Activated CD4-positive, alpha-beta memory T cell treated with anti-CD3 and anti-CD28 coated beads for 36 hours (primary cell): ENCODE measurements around the gene GLRA3. TPM values are rescaled to one million over a fixed set of nuclear protein-coding genes. Genes with fewer than 3 reads are reported as not detected.
"Not testable (repeated sequence)": the region's sequence is repeated elsewhere in the genome, so short reads cannot be mapped to it uniquely, and the experiment has no call there.

ENCODE experiments used
- CTCF ChIA-PET: fragments of 350-600 bp; sonication (Branson Sonifier 250); formaldehyde crosslinking; loops from one replicate; lab custom pipeline; 2021; ENCODE audit warnings: antibody characterized with exemption, inconsistent platforms; lab: Charles Lee
- POLR2A ChIA-PET: fragments of 350-600 bp; sonication (Branson Sonifier 250); formaldehyde crosslinking; loops from one replicate; lab custom pipeline; 2021; ENCODE audit warnings: antibody characterized with exemption; lab: Charles Lee
- DNase-seq: peaks from one replicate; pipeline ENCODE4 v3.0.0-alpha.2; 2020
- H3K27ac Mint-ChIP-seq: one replicate; pipeline ENCODE4 v1.8.0; 2021; ENCODE audit warnings: mixed read lengths
- H3K27me3 Mint-ChIP-seq: one replicate; pipeline ENCODE4 v1.8.0; 2021; ENCODE audit warnings: mixed read lengths
- H3K36me3 Mint-ChIP-seq: one replicate; pipeline ENCODE4 v1.8.0; 2021; ENCODE audit warnings: mixed read lengths
- H3K4me1 Mint-ChIP-seq: one replicate; pipeline ENCODE4 v1.8.0; 2021; ENCODE audit warnings: low read depth, mixed read lengths
- H3K4me3 Mint-ChIP-seq: one replicate; pipeline ENCODE4 v1.8.0; 2021; ENCODE audit warnings: mild to moderate bottlenecking, mixed read lengths
- H3K9me3 Mint-ChIP-seq: one replicate; pipeline ENCODE4 v1.8.0; 2021; ENCODE audit warnings: mixed read lengths
- intact Hi-C: fragments of 100-400 bp; cut with micrococcal nuclease; formaldehyde crosslinking; loops from one replicate; pipeline ENCODE4 v1.15.1; 2023
- total RNA-seq, 2 experiments: library from RNA; stranded (reverse); gene quantifications; one replicate each; pipeline ENCODE4 v1.2.3, GENCODE V29; 2021

The GLRA3 gene
- total RNA-seq, 2 experiments from 2014 or later: not detected

- Mint-ChIP-seq H3K9me3 (no peaks in the 10 kb centered on the region), H3K4me1 (no peaks in the 10 kb centered on the region), H3K27me3 (no peaks in the 10 kb centered on the region), H3K4me3 (no peak overlapping the region), H3K36me3 (no peaks in the 10 kb centered on the region), H3K27ac (no peak overlapping the region)
- peak; percentile 24 for DNase-seq
- ChIA-PET CTCF (no interaction called here), POLR2A (no interaction called here)
- intact Hi-C loops: loop anchor here (1.0 to 2.0 kb wide), 2 partner anchors 78 to 348 kb away; no protein-coding TSS in a partner anchor
Observed at GRCh38 chr4:174707051-174707676, 121.9 kb downstream of the GLRA3 start.

- no peak overlapping the region for H3K4me3 Mint-ChIP-seq
- no peaks in the 10 kb centered on the region for H3K36me3 Mint-ChIP-seq
- H3K9me3 Mint-ChIP-seq: no peaks in the 10 kb centered on the region
- CTCF ChIA-PET: no interaction called here
- no peak overlapping the region for H3K27ac Mint-ChIP-seq
- no peaks in the 10 kb centered on the region for H3K27me3 Mint-ChIP-seq
- POLR2A ChIA-PET: no interaction called here
- intact Hi-C loops: no loop called here
- H3K4me1 Mint-ChIP-seq: no peaks in the 10 kb centered on the region
- DNase-seq: no peak
Observed at GRCh38 chr4:174702979-174703478, 126.0 kb downstream of the GLRA3 start.

GRCh38 chr4:174699654-174700053 lies 129.4 kb downstream of the GLRA3 start:
- no peaks in the 10 kb centered on the region for H3K4me1 Mint-ChIP-seq
- H3K9me3 Mint-ChIP-seq: no peaks in the 10 kb centered on the region
- ChIA-PET CTCF (no interaction called here), POLR2A (no interaction called here)
- H3K4me3 Mint-ChIP-seq: no peak overlapping the region
- no peaks in the 10 kb centered on the region for H3K27me3 Mint-ChIP-seq
- DNase-seq: no peak
- H3K27ac Mint-ChIP-seq: no peak overlapping the region
- H3K36me3 Mint-ChIP-seq: no peaks in the 10 kb centered on the region
- intact Hi-C loops: no loop called here

GRCh38 chr4:174697896-174698295 lies 131.2 kb downstream of the GLRA3 start:
- intact Hi-C loops: no loop called here
- ChIA-PET POLR2A (no interaction called here), CTCF (no interaction called here)
- Mint-ChIP-seq H3K27ac (no peak overlapping the region), H3K27me3 (no peaks in the 10 kb centered on the region), H3K9me3 (no peaks in the 10 kb centered on the region), H3K4me3 (no peak overlapping the region), H3K36me3 (no peaks in the 10 kb centered on the region), H3K4me1 (no peaks in the 10 kb centered on the region)
- no peak for DNase-seq

GRCh38 chr4:174697202-174697601 lies 131.8 kb downstream of the GLRA3 start:
- Mint-ChIP-seq H3K9me3 (no peaks in the 10 kb centered on the region), H3K4me1 (no peaks in the 10 kb centered on the region), H3K27me3 (no peaks in the 10 kb centered on the region), H3K36me3 (no peaks in the 10 kb centered on the region), H3K4me3 (no peak overlapping the region), H3K27ac (no peak overlapping the region)
- intact Hi-C loops: no loop called here
- DNase-seq: no peak
- CTCF ChIA-PET: interaction anchor here (0.7 to 0.9 kb wide), 2 partner anchors 18 to 65 kb away, joined by 4 to 5 read pairs; no protein-coding TSS in a partner anchor
- POLR2A ChIA-PET: no interaction called here

GRCh38 chr4:174696657-174697056 lies 132.4 kb downstream of the GLRA3 start:
- CTCF ChIA-PET: interaction anchor here (0.6 to 0.9 kb wide), 3 partner anchors 19 to 692 kb away, joined by 3 to 5 read pairs (median 4); no protein-coding TSS in a partner anchor

GRCh38 chr4:174691876-174692275 lies 137.2 kb downstream of the GLRA3 start:
- CTCF ChIA-PET, H3K27ac Mint-ChIP-seq, H3K4me3 Mint-ChIP-seq, H3K36me3 Mint-ChIP-seq, H3K27me3 Mint-ChIP-seq, intact Hi-C loops, DNase-seq, POLR2A ChIA-PET, H3K4me1 Mint-ChIP-seq: not testable (repeated sequence)
- H3K9me3 Mint-ChIP-seq: peaks cover 13% of the 10 kb centered on the region

More at GRCh38 chr4:174696657-174697056, 132.4 kb downstream of the GLRA3 start:
- POLR2A ChIA-PET: no interaction called here
- Mint-ChIP-seq H3K27me3 (no peaks in the 10 kb centered on the region), H3K4me3 (no peak overlapping the region), H3K4me1 (no peaks in the 10 kb centered on the region), H3K36me3 (no peaks in the 10 kb centered on the region), H3K27ac (no peak overlapping the region), H3K9me3 (no peaks in the 10 kb centered on the region)
- intact Hi-C loops: no loop called here
- DNase-seq: no peak

GRCh38 chr4:174690665-174691064 lies 138.4 kb downstream of the GLRA3 start:
- Mint-ChIP-seq H3K27me3 (no peaks in the 10 kb centered on the region), H3K36me3 (no peaks in the 10 kb centered on the region), H3K4me1 (no peaks in the 10 kb centered on the region), H3K4me3 (no peak overlapping the region), H3K9me3 (peaks cover 13% of the 10 kb centered on the region), H3K27ac (no peak overlapping the region)
- ChIA-PET POLR2A (no interaction called here), CTCF (no interaction called here)
- intact Hi-C loops: no loop called here
- DNase-seq: no peak

- Mint-ChIP-seq H3K9me3 (peaks cover 13% of the 10 kb centered on the region), H3K36me3 (no peaks in the 10 kb centered on the region), H3K4me3 (no peak overlapping the region), H3K4me1 (no peaks in the 10 kb centered on the region), H3K27ac (no peak overlapping the region), H3K27me3 (no peaks in the 10 kb centered on the region)
- CTCF ChIA-PET: no interaction called here
- intact Hi-C loops: no loop called here
- no peak for DNase-seq
- POLR2A ChIA-PET: no interaction called here
Observed at GRCh38 chr4:174689618-174690017, 139.4 kb downstream of the GLRA3 start.

- Mint-ChIP-seq H3K4me1 (peaks cover under 1% of the 10 kb centered on the region), H3K9me3 (peaks cover 13% of the 10 kb centered on the region), H3K4me3 (no peak overlapping the region), H3K27ac (no peak overlapping the region), H3K27me3 (no peaks in the 10 kb centered on the region), H3K36me3 (no peaks in the 10 kb centered on the region)
- intact Hi-C loops: no loop called here
- CTCF ChIA-PET: no interaction called here
- DNase-seq: no peak
- POLR2A ChIA-PET: no interaction called here
Observed at GRCh38 chr4:174686826-174687225, 142.2 kb downstream of the GLRA3 start.

GRCh38 chr4:174681723-174682300 lies 147.2 kb downstream of the GLRA3 start:
- CTCF ChIA-PET: interaction anchor here (1.1 kb wide), 1 partner anchor 49 kb away, joined by 3 read pairs; no protein-coding TSS in a partner anchor
- DNase-seq: no peak
- intact Hi-C loops: no loop called here
- no peaks in the 10 kb centered on the region for H3K36me3 Mint-ChIP-seq
- no peaks in the 10 kb centered on the region for H3K27me3 Mint-ChIP-seq
- peaks cover 2% of the 10 kb centered on the region for H3K4me1 Mint-ChIP-seq
- POLR2A ChIA-PET: no interaction called here
- H3K9me3 Mint-ChIP-seq: no peaks in the 10 kb centered on the region
- no peak overlapping the region for H3K27ac Mint-ChIP-seq
- no peak overlapping the region for H3K4me3 Mint-ChIP-seq

GRCh38 chr4:174674305-174674840 lies 154.7 kb downstream of the GLRA3 start:
- Mint-ChIP-seq H3K27ac (no peak overlapping the region), H3K9me3 (peaks cover 3% of the 10 kb centered on the region), H3K4me1 (no peaks in the 10 kb centered on the region), H3K27me3 (peaks cover 1% of the 10 kb centered on the region), H3K36me3 (no peaks in the 10 kb centered on the region), H3K4me3 (no peak overlapping the region)
- no peak for DNase-seq
- POLR2A ChIA-PET: no interaction called here
- intact Hi-C loops: no loop called here
- CTCF ChIA-PET: no interaction called here
